ENCODE data around the gene SCAPER. TPM values are rescaled to one million over a fixed set of nuclear protein-coding genes. Genes with fewer than 3 reads are reported as not detected.

Gene SCAPER
- total RNA-seq, 4 donors from 2014 or later, result 19.6 to 35.9 (median 31.8) TPM

DNA sequence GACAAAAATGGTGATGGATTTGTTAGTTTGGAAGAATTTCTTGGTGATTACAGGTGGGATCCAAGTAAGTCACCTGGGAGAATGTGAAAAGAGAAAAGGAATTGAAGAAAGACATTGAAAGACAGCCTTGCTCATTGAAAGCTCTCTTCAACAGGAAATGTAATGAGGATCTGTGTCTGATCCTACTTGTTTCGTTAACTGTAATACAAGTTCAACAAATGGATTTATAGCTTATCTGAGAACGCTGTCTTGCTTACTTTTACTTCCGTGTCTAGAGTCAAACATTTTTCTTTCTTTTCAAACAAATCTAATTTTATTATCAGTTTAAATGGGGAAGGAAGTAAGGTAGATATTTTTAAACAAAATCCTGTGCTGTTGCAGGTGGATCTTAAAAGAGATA is 42.3 kb upstream of the SCAPER start:
- Histone ChIP-seq H3K4me3 (no peak overlapping the region), H3K36me3 (peaks cover 0 to 31% of the 10 kb centered on the region in 2 donors), H3K4me1 (no peaks in the 10 kb centered on the region), H3K27ac (no peak overlapping the region), H3K9me3 (no peaks in the 10 kb centered on the region), H3K27me3 (no peaks in the 10 kb centered on the region)
- in situ Hi-C loops (cut with MboI; ENCODE audit: low sequenced_read_pairs in 4 of 4) (no loop called here), intact Hi-C loops (cut with DNase I; ENCODE audit: low total_unique reads) (no loop called here)
- no peak for ATAC-seq
- no peak for DNase-seq
- TF ChIP-seq CTCF (IDR thresholded peaks at IDR 0.05 in 4 of 5, conservative IDR thresholded peaks at IDR 0.05 in 1 of 5) (no peak), POLR2A (IDR thresholded peaks at IDR 0.05) (no peak)

DNA sequence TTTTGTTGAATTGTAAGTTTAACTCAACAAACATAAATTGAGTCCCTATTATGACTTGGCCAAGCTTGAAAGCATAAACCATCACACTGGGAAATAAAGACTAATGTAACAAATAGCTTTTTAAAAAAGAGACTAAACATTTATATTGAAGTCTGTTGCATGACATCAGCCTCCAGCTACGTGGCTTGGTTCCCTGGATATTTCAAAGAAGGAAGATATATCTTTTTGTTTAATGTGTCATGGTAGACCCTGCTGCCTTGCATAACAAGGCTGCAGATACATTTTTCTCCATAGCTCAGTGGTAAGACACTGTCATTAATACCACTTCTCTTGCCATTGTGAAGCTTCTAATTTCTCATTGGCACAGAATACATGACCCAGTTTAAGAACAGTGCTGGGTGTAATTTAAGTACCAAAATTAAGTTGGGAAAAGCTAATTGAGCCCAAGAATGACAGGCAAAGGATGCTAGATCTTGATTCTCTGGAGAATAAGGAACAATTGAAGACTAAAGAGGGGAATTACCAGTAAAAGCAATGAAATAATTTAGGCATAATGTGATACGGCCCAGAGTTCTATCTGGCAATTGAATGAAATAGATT is 40.5 kb upstream of the SCAPER start:
- in situ Hi-C loops (cut with MboI; ENCODE audit: low sequenced_read_pairs in 4 of 4) (no loop called here), intact Hi-C loops (cut with DNase I; ENCODE audit: low total_unique reads) (no loop called here)
- no peaks in the 10 kb centered on the region for H3K9me3 ChIP-seq
- DNase-seq, result no peak
- no peak overlapping the region for H3K27ac ChIP-seq
- no peak overlapping the region for H3K4me3 ChIP-seq
- no peak for ATAC-seq
- TF ChIP-seq POLR2A (IDR thresholded peaks at IDR 0.05), result no peak
- H3K4me1 ChIP-seq, result peaks cover 0 to 3% of the 10 kb centered on the region in 2 donors
- H3K36me3 ChIP-seq, result peaks cover 0 to 31% of the 10 kb centered on the region in 2 donors
- H3K27me3 ChIP-seq, result no peaks in the 10 kb centered on the region

GRCh38 chr15:76942331-76942730 is 37.2 kb upstream of the SCAPER start:
- in situ Hi-C loops (cut with MboI; ENCODE audit: low sequenced_read_pairs in 4 of 4) (no loop called here), intact Hi-C loops (cut with DNase I; ENCODE audit: low total_unique reads) (no loop called here)
- Histone ChIP-seq H3K27ac (no peak overlapping the region), H3K9me3 (no peaks in the 10 kb centered on the region), H3K27me3 (no peaks in the 10 kb centered on the region), H3K4me1 (peaks cover 0 to 3% of the 10 kb centered on the region in 2 donors), H3K4me3 (no peak overlapping the region), H3K36me3 (peaks cover 0 to 10% of the 10 kb centered on the region in 2 donors)
- no peak for ATAC-seq
- TF ChIP-seq CTCF (IDR thresholded peaks at IDR 0.05 in 4 of 5, conservative IDR thresholded peaks at IDR 0.05 in 1 of 5) (no peak), POLR2A (IDR thresholded peaks at IDR 0.05) (no peak)
- no peak for DNase-seq

- H3K36me3 ChIP-seq, result peaks cover 0 to 16% of the 10 kb centered on the region in 2 donors
- H3K9me3 ChIP-seq, result no peaks in the 10 kb centered on the region
- H3K4me3 ChIP-seq, result no peak overlapping the region
- DNase-seq, result no peak
- in situ Hi-C loops (cut with MboI; ENCODE audit: low sequenced_read_pairs in 4 of 4) (no loop called here), intact Hi-C loops (cut with DNase I; ENCODE audit: low total_unique reads) (no loop called here)
- H3K4me1 ChIP-seq, result peaks cover 0 to 3% of the 10 kb centered on the region in 2 donors
- no peak for ATAC-seq
- H3K27me3 ChIP-seq, result no peaks in the 10 kb centered on the region
- H3K27ac ChIP-seq, result no peak overlapping the region
- TF ChIP-seq POLR2A (IDR thresholded peaks at IDR 0.05), result no peak
- no peak for TF ChIP-seq CTCF (IDR thresholded peaks at IDR 0.05 in 4 of 5, conservative IDR thresholded peaks at IDR 0.05 in 1 of 5)
Observed at GRCh38 chr15:76941636-76942035, 36.5 kb upstream of the SCAPER start.

GRCh38 chr15:76939715-76940114 is 34.6 kb upstream of the SCAPER start:
- intact Hi-C loops (cut with DNase I; ENCODE audit: low total_unique reads) (no loop called here), in situ Hi-C loops (cut with MboI; ENCODE audit: low sequenced_read_pairs in 4 of 4) (no loop called here)
- Histone ChIP-seq H3K36me3 (peaks cover 0 to 21% of the 10 kb centered on the region in 2 donors), H3K27ac (no peak overlapping the region), H3K27me3 (no peaks in the 10 kb centered on the region), H3K4me1 (peaks cover 0 to 3% of the 10 kb centered on the region in 2 donors), H3K4me3 (no peak overlapping the region), H3K9me3 (no peaks in the 10 kb centered on the region)
- no peak for TF ChIP-seq POLR2A (IDR thresholded peaks at IDR 0.05)
- TF ChIP-seq CTCF (IDR thresholded peaks at IDR 0.05 in 4 of 5, conservative IDR thresholded peaks at IDR 0.05 in 1 of 5), result no peak
- no peak for DNase-seq
- no peak for ATAC-seq
